Muscle layer of duodenum (tissue), 2 donors: ENCODE measurements around the gene PBXIP1.
"Not testable (repeated sequence)": the region's sequence is repeated elsewhere in the genome, so short reads cannot be mapped to it uniquely, and the experiment has no call there.

Source experiments
- H3K27ac ChIP-seq: one replicate; pipeline ENCODE4 v1.7.0; 2013; ENCODE audit warnings: mild to moderate bottlenecking, low read length
- H3K27me3 ChIP-seq: one replicate; pipeline ENCODE4 v1.7.0; 2013; ENCODE audit warnings: low read depth, mild to moderate bottlenecking, control low read depth, low read length
- H3K36me3 ChIP-seq, 2 donors: one replicate each; pipeline ENCODE4 v1.7.0; 2013; ENCODE audit warnings: low read length in 2 of 2, control low read depth in 1 of 2, mild to moderate bottlenecking in 1 of 2; ENCODE audit not compliant: insufficient read depth in 2 of 2, control insufficient read depth in 1 of 2
- H3K4me1 ChIP-seq, 2 donors: one replicate each; pipeline ENCODE4 v1.7.0; 2013; ENCODE audit warnings: low read length in 2 of 2, mild to moderate bottlenecking in 2 of 2, control low read depth in 1 of 2, moderate library complexity in 1 of 2; ENCODE audit not compliant: insufficient read depth in 2 of 2, control insufficient read depth in 1 of 2
- H3K4me3 ChIP-seq, 2 donors: one replicate each; pipeline ENCODE4 v1.7.0; 2013; ENCODE audit warnings: low read length in 2 of 2, low read depth in 1 of 2, mild to moderate bottlenecking in 1 of 2
- H3K9me3 ChIP-seq, 2 donors: one replicate each; pipeline ENCODE4 v1.7.0; 2013; ENCODE audit warnings: low read length in 2 of 2, control low read depth in 1 of 2, mild to moderate bottlenecking in 1 of 2; ENCODE audit not compliant: control insufficient read depth in 1 of 2
- donor health status: healthy.

The PBXIP1 gene

DNA sequence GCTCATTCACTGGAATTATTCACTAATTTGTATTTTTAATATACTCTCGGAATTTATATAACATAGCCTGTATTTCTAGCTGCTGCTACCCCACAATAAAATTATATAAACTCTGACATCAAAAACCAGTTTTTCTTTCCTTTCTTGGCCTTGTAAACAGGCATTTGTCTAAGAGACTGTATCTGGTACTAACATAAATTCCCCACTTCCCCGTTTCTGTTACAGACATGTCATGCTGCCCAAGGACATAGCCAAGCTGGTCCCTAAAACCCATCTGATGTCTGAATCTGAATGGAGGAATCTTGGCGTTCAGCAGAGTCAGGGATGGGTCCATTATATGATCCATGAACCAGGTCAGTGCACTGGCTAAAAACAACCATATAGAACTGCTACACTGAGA lies 21.9 kb upstream of the PBXIP1 start:
- H3K4me3 ChIP-seq, H3K27ac ChIP-seq, H3K9me3 ChIP-seq, H3K27me3 ChIP-seq, H3K36me3 ChIP-seq: not testable (repeated sequence)
- H3K4me1 ChIP-seq, result peaks cover 11 to 21% of the 10 kb centered on the region in 2 donors

- Histone ChIP-seq H3K9me3 (no peaks in the 10 kb centered on the region), H3K4me3 (peak overlapping the region; percentile 83 to 85), H3K27ac (peak overlapping the region; percentile 95), H3K36me3 (peaks cover 4 to 11% of the 10 kb centered on the region in 2 donors), H3K4me1 (peaks cover 23 to 28% of the 10 kb centered on the region in 2 donors), H3K27me3 (no peaks in the 10 kb centered on the region)
These were observed 19.6 kb upstream of the PBXIP1 start for GRCh38 chr1:154975409-154976059.

DNA sequence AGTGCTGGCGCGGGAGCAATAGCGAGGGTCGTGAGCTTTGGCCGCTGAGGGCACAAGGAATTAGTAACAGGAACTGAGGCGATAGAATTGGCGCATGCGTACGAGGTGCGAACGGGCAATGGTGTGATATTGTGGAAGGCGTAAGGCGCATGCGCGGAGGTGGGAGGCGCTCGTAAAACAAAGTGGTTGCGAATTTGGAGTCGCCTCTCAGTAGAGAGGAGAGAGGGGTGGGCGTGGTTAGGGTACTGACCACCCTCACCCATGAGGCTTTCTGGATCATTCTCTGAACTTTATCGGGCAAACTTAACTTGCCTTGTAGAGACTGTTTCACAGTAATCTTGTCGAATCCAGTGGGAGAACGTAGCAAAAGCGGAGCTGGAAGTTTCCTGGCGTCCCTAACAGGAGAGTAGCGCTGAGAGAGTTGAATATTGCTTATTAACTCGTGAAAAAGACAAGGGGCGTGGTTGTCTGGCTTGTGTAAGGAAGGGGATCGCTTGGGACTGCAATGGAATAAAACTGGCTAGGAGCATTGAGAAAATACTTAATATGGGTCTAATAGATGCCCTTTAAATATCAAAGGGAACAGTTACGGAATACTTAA lies 19.0 kb upstream of the PBXIP1 start:
- Histone ChIP-seq H3K4me3 (peak overlapping the region; percentile 83 to 85), H3K27ac (peak overlapping the region; percentile 95), H3K9me3 (no peaks in the 10 kb centered on the region), H3K36me3 (peaks cover 4 to 11% of the 10 kb centered on the region in 2 donors), H3K4me1 (peaks cover 23 to 33% of the 10 kb centered on the region in 2 donors), H3K27me3 (no peaks in the 10 kb centered on the region)

DNA sequence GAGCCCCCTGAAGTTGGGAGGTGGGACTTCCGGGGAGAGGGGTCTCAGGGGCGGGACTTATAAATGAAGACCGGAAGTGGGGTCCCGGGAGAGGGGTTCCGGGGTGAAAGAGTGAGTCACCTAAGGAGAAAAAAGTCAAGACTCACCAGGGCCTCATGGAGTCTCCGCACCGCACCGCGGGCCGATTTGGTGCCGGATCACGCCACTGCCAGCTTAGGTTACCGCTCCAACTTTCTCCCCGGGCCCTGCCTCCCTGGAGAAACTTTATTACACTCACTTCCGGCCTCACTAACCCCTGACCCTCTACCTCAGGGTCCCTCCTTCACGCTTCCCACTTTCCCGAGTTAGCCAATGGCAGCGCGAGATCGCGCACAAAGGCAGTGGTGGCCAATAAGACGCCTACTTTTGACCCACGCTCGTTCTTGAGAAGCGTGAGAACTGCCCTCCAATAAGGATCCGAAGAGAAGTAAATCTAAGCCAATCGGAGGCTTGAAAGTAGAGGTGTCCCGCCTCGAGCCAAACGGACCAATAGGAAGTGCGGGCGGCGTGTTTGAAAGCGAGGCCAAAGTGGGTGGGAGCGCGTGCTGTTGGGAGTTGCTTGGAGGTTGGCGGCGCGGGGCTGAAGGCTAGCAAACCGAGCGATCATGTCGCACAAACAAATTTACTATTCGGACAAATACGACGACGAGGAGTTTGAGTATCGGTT lies 18.4 kb upstream of the PBXIP1 start, which contains the start of gene CKS1B:
Gene CKS1B (plus strand): TSS at position 580 of the 706 bp plus-strand sequence. CDS start 65 bp downstream, at position 645.
- H3K27ac ChIP-seq, result peak within 1 kb of the TSS; percentile 95
- peak within 1 kb of the TSS; percentile 83 to 85 for H3K4me3 ChIP-seq
- H3K4me1 ChIP-seq, result peaks cover 23 to 39% of the 10 kb centered on the region in 2 donors
- no peaks in the 10 kb centered on the region for H3K9me3 ChIP-seq
- H3K36me3 ChIP-seq, result peaks cover 4 to 11% of the 10 kb centered on the region in 2 donors
- H3K27me3 ChIP-seq, result no peaks in the 10 kb centered on the region

- Histone ChIP-seq H3K4me1 (peaks cover 23 to 46% of the 10 kb centered on the region in 2 donors), H3K27me3 (no peaks in the 10 kb centered on the region), H3K9me3 (no peaks in the 10 kb centered on the region), H3K36me3 (peaks cover 4 to 11% of the 10 kb centered on the region in 2 donors), H3K4me3 (peak overlapping the region; percentile 83 to 85), H3K27ac (peak overlapping the region; percentile 95)
These were observed 17.6 kb upstream of the PBXIP1 start for GRCh38 chr1:154973344-154974101.

GRCh38 chr1:154972517-154973343 lies 16.8 kb upstream of the PBXIP1 start:
- Histone ChIP-seq H3K4me1 (peaks cover 23 to 47% of the 10 kb centered on the region in 2 donors), H3K4me3 (peak overlapping the region; percentile 83 to 85), H3K9me3 (no peaks in the 10 kb centered on the region), H3K27ac (peak overlapping the region; percentile 95), H3K36me3 (peaks cover 8 to 19% of the 10 kb centered on the region in 2 donors), H3K27me3 (no peaks in the 10 kb centered on the region)

GRCh38 chr1:154972213-154972516 lies 16.3 kb upstream of the PBXIP1 start:
- no peaks in the 10 kb centered on the region for H3K27me3 ChIP-seq
- peaks cover 23 to 47% of the 10 kb centered on the region in 2 donors for H3K4me1 ChIP-seq
- H3K27ac ChIP-seq, result peak overlapping the region; percentile 95
- H3K36me3 ChIP-seq, result peaks cover 13 to 25% of the 10 kb centered on the region in 2 donors
- peak overlapping the region; percentile 83 to 85 for H3K4me3 ChIP-seq
- H3K9me3 ChIP-seq, result no peaks in the 10 kb centered on the region

DNA sequence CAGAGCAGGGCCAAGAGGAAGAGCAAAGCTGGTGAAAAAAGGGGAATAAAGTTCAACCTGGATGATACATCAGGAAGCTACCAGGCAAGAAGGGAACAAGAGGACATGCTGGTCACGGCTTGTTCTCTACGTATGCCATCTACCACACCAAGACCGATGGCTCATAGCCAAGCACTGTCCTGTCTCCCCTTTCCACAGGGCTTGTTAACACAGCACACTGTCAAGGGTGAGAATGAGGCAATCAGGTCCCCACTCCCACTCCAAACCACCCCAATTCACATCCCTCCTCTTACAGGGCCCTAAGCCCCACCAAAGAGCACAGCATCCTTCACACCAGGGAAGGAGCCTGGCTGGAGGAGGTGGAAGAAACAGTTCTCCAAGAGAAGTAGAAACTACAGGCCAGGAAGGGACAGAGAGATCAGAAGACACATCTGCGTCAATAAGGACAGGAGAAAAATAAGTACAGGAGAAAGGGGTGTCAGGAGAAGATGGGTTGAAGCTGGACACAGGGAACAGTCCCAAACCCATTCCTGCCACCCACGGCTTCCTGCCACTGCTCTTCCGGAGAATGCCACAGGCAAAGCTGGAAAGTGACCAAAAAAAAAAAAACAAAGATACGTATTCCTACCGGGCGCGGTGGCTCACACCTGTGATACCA lies 15.6 kb upstream of the PBXIP1 start:
- Histone ChIP-seq H3K27me3 (no peaks in the 10 kb centered on the region), H3K9me3 (no peaks in the 10 kb centered on the region), H3K27ac (peak overlapping the region; percentile 78), H3K4me1 (peaks cover 23 to 46% of the 10 kb centered on the region in 2 donors), H3K4me3 (peak overlapping the region; percentile 48 to 65), H3K36me3 (peaks cover 20 to 32% of the 10 kb centered on the region in 2 donors)

GRCh38 chr1:154970631-154971340 lies 14.9 kb upstream of the PBXIP1 start, which contains the start of gene SHC1:
SHC1 (minus strand) TSS chr1:154970747; CDS start chr1:154970526, 221 bp downstream.
- Histone ChIP-seq H3K9me3 (no peaks in the 10 kb centered on the region), H3K36me3 (peaks cover 26 to 38% of the 10 kb centered on the region in 2 donors), H3K27ac (peak within 1 kb of the TSS; percentile 78), H3K27me3 (no peaks in the 10 kb centered on the region), H3K4me3 (peak within 1 kb of the TSS; percentile 48 to 65), H3K4me1 (peaks cover 17 to 39% of the 10 kb centered on the region in 2 donors)
